H9 (cell line): Measurements from ENCODE around the gene PLGRKT. TPM values are rescaled to one million over a fixed set of nuclear protein-coding genes. Genes with fewer than 3 reads are reported as not detected.

ENCODE experiments used
- DNase-seq: peaks from one replicate; pipeline ENCODE4 v3.0.0-alpha.2; 2017
- H2AFZ ChIP-seq: one replicate; pipeline ENCODE4 v1.6.1; 2013; ENCODE audit warnings: mild to moderate bottlenecking, low read length, control low read depth, moderate library complexity
- H2AK5ac ChIP-seq: 2 replicates; pipeline ENCODE4 v1.6.1; 2013; ENCODE audit warnings: low read length, control low read depth, mixed read lengths; ENCODE audit not compliant: insufficient read length
- H2BK120ac ChIP-seq: one replicate; pipeline ENCODE4 v1.6.1; 2013; ENCODE audit warnings: low read depth, mild to moderate bottlenecking, low read length, control low read depth, inconsistent platforms; ENCODE audit not compliant: poor library complexity, severe bottlenecking
- H2BK12ac ChIP-seq: 2 replicates; pipeline ENCODE4 v1.6.1; 2013; ENCODE audit warnings: low read length, control low read depth, mixed read lengths, low read depth; ENCODE audit not compliant: insufficient read length
- H2BK15ac ChIP-seq: 2 replicates; pipeline ENCODE4 v1.6.1; 2013; ENCODE audit warnings: low read depth, low read length, control low read depth
- H2BK20ac ChIP-seq: one replicate; pipeline ENCODE4 v1.6.1; 2013; ENCODE audit warnings: low read depth, mild to moderate bottlenecking, low read length, control low read depth, inconsistent platforms; ENCODE audit not compliant: poor library complexity, severe bottlenecking
- H2BK5ac ChIP-seq: 2 replicates; pipeline ENCODE4 v1.6.1; 2013; ENCODE audit warnings: low read length, control low read depth, mixed read lengths; ENCODE audit not compliant: insufficient read length
- H3K14ac ChIP-seq: 2 replicates; pipeline ENCODE4 v1.6.1; 2013; ENCODE audit warnings: low read length, control low read depth; ENCODE audit not compliant: insufficient read depth
- H3K18ac ChIP-seq: 2 replicates; pipeline ENCODE4 v1.6.1; 2013; ENCODE audit warnings: low read depth, mild to moderate bottlenecking, mixed read lengths, low read length, control low read depth; ENCODE audit not compliant: insufficient read length
- H3K23ac ChIP-seq: 2 replicates; pipeline ENCODE4 v1.6.1; 2013; ENCODE audit warnings: low read length, control low read depth, mixed read lengths, low read depth; ENCODE audit not compliant: insufficient read length
- H3K23me2 ChIP-seq: 2 replicates; pipeline ENCODE4 v1.6.1; 2013; ENCODE audit warnings: low read depth, mild to moderate bottlenecking, mixed read lengths, low read length, control low read depth; ENCODE audit not compliant: insufficient read length, poor library complexity, severe bottlenecking
- H3K27ac ChIP-seq: 2 replicates; pipeline ENCODE4 v1.5.1; 2013; ENCODE audit warnings: low read length, control low read depth, mixed read lengths, low read depth; ENCODE audit not compliant: insufficient read length
- H3K27me3 ChIP-seq: 2 replicates; pipeline ENCODE4 v1.6.1; 2013; ENCODE audit warnings: low read length, control low read depth, inconsistent platforms; ENCODE audit not compliant: insufficient read depth
- H3K4ac ChIP-seq: 2 replicates; pipeline ENCODE4 v1.6.1; 2013; ENCODE audit warnings: low read depth, mild to moderate bottlenecking, control low read depth, inconsistent platforms, low read length, moderate library complexity
- H3K4me1 ChIP-seq: 2 replicates; pipeline ENCODE4 v1.6.1; 2013; ENCODE audit warnings: low read length, control low read depth, inconsistent platforms; ENCODE audit not compliant: insufficient read depth
- H3K4me2 ChIP-seq: 2 replicates; pipeline ENCODE4 v1.6.1; 2013; ENCODE audit warnings: low read length, control low read depth, mixed read lengths; ENCODE audit not compliant: insufficient read length, insufficient read depth
- H3K56ac ChIP-seq: 2 replicates; pipeline ENCODE4 v1.6.1; 2013; ENCODE audit warnings: low read depth, mild to moderate bottlenecking, mixed read lengths, low read length, control low read depth; ENCODE audit not compliant: insufficient read length
- H3K79me1 ChIP-seq: 2 replicates; pipeline ENCODE4 v1.6.1; 2013; ENCODE audit warnings: low read depth, mild to moderate bottlenecking, moderate library complexity, low read length, control low read depth, inconsistent platforms; ENCODE audit not compliant: insufficient read depth, poor library complexity, severe bottlenecking
- H3K79me2 ChIP-seq: 2 replicates; pipeline ENCODE4 v1.6.1; 2013; ENCODE audit warnings: low read length, control low read depth, inconsistent platforms; ENCODE audit not compliant: insufficient read depth
- H3K9ac ChIP-seq: 2 replicates; pipeline ENCODE4 v1.6.1; 2013; ENCODE audit warnings: low read length, control low read depth, mixed read lengths; ENCODE audit not compliant: insufficient read length; ENCODE audit errors: extremely low read depth
- H3K9me3 ChIP-seq: one replicate; pipeline ENCODE4 v1.6.1; 2013; ENCODE audit warnings: low read depth, low read length, inconsistent platforms; ENCODE audit not compliant: control insufficient read depth
- H3T11ph ChIP-seq: one replicate; pipeline ENCODE4 v1.6.1; 2013; ENCODE audit warnings: mild to moderate bottlenecking, low read length, control low read depth, inconsistent platforms
- H4K20me1 ChIP-seq: one replicate; pipeline ENCODE4 v1.6.1; 2013; ENCODE audit not compliant: control insufficient read depth, insufficient read length, insufficient read depth
- H4K5ac ChIP-seq: 2 replicates; pipeline ENCODE4 v1.6.1; 2013; ENCODE audit warnings: low read depth, mild to moderate bottlenecking, mixed read lengths, low read length, control low read depth; ENCODE audit not compliant: insufficient read length
- H4K8ac ChIP-seq: replicated peaks from 2 replicates; pipeline ENCODE4 v1.6.1; 2013; ENCODE audit warnings: low read length, control low read depth, mixed read lengths, low read depth; ENCODE audit not compliant: insufficient read length
- H4K91ac ChIP-seq: 2 replicates; pipeline ENCODE4 v1.6.1; 2013; ENCODE audit warnings: low read depth, mild to moderate bottlenecking, moderate library complexity, mixed read lengths, low read length, control low read depth; ENCODE audit not compliant: insufficient read length
- H3K27ac Mint-ChIP-seq, 3 experiments: 2 replicates in 2 of 3; 3 replicates in 1 of 3; pipeline ENCODE4 v1.8.0; 2020 to 2021; ENCODE audit warnings: mixed read lengths in 3 of 3, mild to moderate bottlenecking in 1 of 3, moderate library complexity in 1 of 3
- H3K27me3 Mint-ChIP-seq: 2 replicates; pipeline ENCODE4 v1.8.0; 2021; ENCODE audit warnings: low read depth, mild to moderate bottlenecking, moderate library complexity, mixed read lengths
- H3K36me3 Mint-ChIP-seq, 3 experiments: 2 replicates in 2 of 3; 3 replicates in 1 of 3; pipeline ENCODE4 v1.8.0; 2020 to 2021; ENCODE audit warnings: low read depth in 3 of 3, mixed read lengths in 3 of 3; ENCODE audit not compliant: insufficient read depth in 1 of 3
- H3K4me1 Mint-ChIP-seq, 2 experiments: 2 replicates each; pipeline ENCODE4 v1.8.0; 2020; ENCODE audit warnings: mixed read lengths in 2 of 2
- H3K4me3 Mint-ChIP-seq, 2 experiments: 2 replicates in 1 of 2; 3 replicates in 1 of 2; pipeline ENCODE4 v1.8.0; 2020 to 2021; ENCODE audit warnings: mild to moderate bottlenecking in 2 of 2, mixed read lengths in 2 of 2, moderate library complexity in 1 of 2
- H3K9me3 Mint-ChIP-seq, 2 experiments: 2 replicates in 1 of 2; 3 replicates in 1 of 2; pipeline ENCODE4 v1.8.0; 2020; ENCODE audit warnings: mild to moderate bottlenecking in 2 of 2, mixed read lengths in 2 of 2, moderate library complexity in 1 of 2
- CTCF ChIP-seq: fragments of 200-600 bp; sonication (generic); conservative IDR thresholded peaks from 3 replicates; pipeline ENCODE4 v1.8.0; 2021; ENCODE audit warnings: antibody characterized with exemption, mild to moderate bottlenecking
- WGBS: extraction: QIAGEN DNeasy Blood & Tissue Kit; methylation state at CpG from one replicate; pipeline ENCODE4 v1.1.7; 2013; ENCODE audit warnings: missing lambda C conversion rate, low lambda C conversion rate, mixed read lengths; ENCODE audit not compliant: insufficient read length; ENCODE audit errors: extremely low coverage; 5-methylcytosine and 5-hydroxymethylcytosine counted together
- total RNA-seq: library from RNA; stranded (reverse); gene quantifications from 2 replicates; pipeline ENCODE4 v1.2.1, GENCODE V29; 2021

The PLGRKT gene
- total RNA-seq, 1 experiment from 2014 or later = 19.6 TPM

GRCh38 chr9:5466766-5467165, 29.0 kb upstream of the PLGRKT start:
- no peak overlapping the region for H2BK20ac ChIP-seq
- no peak overlapping the region for H3T11ph ChIP-seq
- no peak for TF ChIP-seq CTCF
- H4K20me1 ChIP-seq = no peaks in the 10 kb centered on the region
- H3K27ac ChIP-seq = no peak overlapping the region
- no peak overlapping the region for H2AFZ ChIP-seq
- no peak overlapping the region for H3K14ac ChIP-seq
- Mint-ChIP-seq H3K27ac (peak overlapping the region in 1 of 3 experiments; percentile 6; a peak in 1 of 7 replicates), H3K9me3 (no peaks in the 10 kb centered on the region), H3K4me3 (no peak overlapping the region), H3K36me3 (no peaks in the 10 kb centered on the region), H3K4me1 (peaks cover 5 to 6% of the 10 kb centered on the region in 2 experiments), H3K27me3 (no peaks in the 10 kb centered on the region; the same call in none of the 2 replicates)
- H3K4me2 ChIP-seq = no peak overlapping the region
- no peak overlapping the region for H3K23ac ChIP-seq
- H3K9ac ChIP-seq = no peak overlapping the region
- no peaks in the 10 kb centered on the region for H3K79me1 ChIP-seq
- H2BK5ac ChIP-seq = no peak overlapping the region
- H2BK120ac ChIP-seq = no peak overlapping the region
- no CpG with 5 or more reads among the region's 2 CpGs for WGBS
- no peaks in the 10 kb centered on the region for H3K23me2 ChIP-seq
- H3K4me1 ChIP-seq = no peaks in the 10 kb centered on the region
- H4K8ac ChIP-seq = no peak overlapping the region
- H4K5ac ChIP-seq = no peak overlapping the region
- H3K18ac ChIP-seq = no peak overlapping the region
- H3K9me3 ChIP-seq = no peaks in the 10 kb centered on the region
- no peak for DNase-seq
- H3K79me2 ChIP-seq = no peaks in the 10 kb centered on the region
- H3K56ac ChIP-seq = no peak overlapping the region
- no peak overlapping the region for H3K4ac ChIP-seq
- H4K91ac ChIP-seq = no peak overlapping the region
- H2BK15ac ChIP-seq = no peak overlapping the region
- no peak overlapping the region for H2BK12ac ChIP-seq
- no peaks in the 10 kb centered on the region for H3K27me3 ChIP-seq
- no peak overlapping the region for H2AK5ac ChIP-seq
